ENCODE results near the gene B3GALNT1. TPM values are rescaled to one million over a fixed set of nuclear protein-coding genes. Genes with fewer than 3 reads are reported as not detected.

B3GALNT1 gene, protein sequence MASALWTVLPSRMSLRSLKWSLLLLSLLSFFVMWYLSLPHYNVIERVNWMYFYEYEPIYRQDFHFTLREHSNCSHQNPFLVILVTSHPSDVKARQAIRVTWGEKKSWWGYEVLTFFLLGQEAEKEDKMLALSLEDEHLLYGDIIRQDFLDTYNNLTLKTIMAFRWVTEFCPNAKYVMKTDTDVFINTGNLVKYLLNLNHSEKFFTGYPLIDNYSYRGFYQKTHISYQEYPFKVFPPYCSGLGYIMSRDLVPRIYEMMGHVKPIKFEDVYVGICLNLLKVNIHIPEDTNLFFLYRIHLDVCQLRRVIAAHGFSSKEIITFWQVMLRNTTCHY
- total RNA-seq, result 9.5 and 20.7 TPM in 2 replicates

DNA sequence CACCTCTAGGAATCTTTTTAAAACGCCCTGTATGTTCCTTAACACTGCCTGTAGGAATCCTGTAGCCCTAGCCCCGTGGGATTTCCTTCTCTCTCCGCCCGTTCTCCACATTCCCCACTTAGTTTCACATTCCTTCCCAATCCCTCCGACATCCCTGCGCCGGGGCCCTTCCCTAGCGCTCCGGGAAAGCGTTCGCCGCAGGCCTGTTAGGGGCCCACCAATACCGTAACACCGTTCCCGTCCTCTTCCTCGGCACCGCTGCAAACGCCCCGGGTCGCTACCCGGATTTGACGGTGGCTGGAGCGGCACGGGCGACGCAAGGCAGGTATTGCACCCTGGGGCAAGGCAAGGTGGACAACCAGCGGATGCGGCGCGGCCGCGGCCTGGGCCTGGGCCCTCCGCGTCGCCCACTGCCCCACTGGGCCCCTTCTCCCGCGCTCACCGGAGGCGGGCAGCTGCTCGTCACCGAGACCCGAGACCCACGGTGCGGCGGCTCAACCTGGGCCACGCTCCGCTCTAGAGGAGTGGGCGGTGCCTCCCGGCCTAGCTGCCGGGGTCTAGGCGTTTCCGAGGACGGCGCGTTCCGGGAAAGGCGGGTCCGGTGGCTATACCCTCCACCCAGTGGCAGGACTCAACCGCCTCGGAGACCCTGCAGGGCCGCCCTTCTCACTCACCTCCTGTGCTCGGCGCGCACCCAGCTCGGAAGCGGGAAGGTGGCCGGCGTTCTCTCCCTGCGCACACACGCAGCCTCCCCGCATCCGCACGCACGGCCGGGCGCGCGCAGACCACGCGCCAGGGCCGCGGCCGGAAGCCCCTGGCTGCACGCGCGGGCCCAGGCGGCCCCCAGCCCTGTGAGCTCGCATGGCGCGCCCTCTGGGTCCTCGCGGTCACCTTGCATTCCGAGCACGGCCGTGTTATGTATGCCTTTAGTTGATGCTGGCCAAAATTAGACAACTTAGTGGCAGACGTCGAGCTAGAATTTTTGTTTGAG lies at the start of gene B3GALNT1:
TSS of gene B3GALNT1 (minus strand) at position 789 of the 991 bp plus-strand sequence. CDS start 18,595 bp downstream, outside the sequence.

Other genes with a start within 250 kb of the B3GALNT1 start
- gene NMD3, start 116.0 kb upstream of the B3GALNT1 start, total RNA-seq, result 44.7 and 60.3 TPM in 2 replicates